H4 (cell line): Measurements from ENCODE around the gene HNRNPA3. TPM values are rescaled to one million over a fixed set of nuclear protein-coding genes. Genes with fewer than 3 reads are reported as not detected.
"Not testable (repeated sequence)": the region's sequence is repeated elsewhere in the genome, so short reads cannot be mapped to it uniquely, and the experiment has no call there.

ENCODE experiments used
- DNase-seq: peaks from one replicate; pipeline ENCODE4 v3.0.0-alpha.2; 2015; ENCODE audit warnings: low spot score
- total RNA-seq: library from RNA; depleted of rRNA; stranded (reverse); fragments of >200 nt; shearing (Covaris generic); gene quantifications from 2 replicates; pipeline ENCODE4 v1.2.3, GENCODE V29; 2014; rRNA removed

HNRNPA3 gene
- total RNA-seq = 29.8 and 34.9 TPM in 2 replicates

DNA sequence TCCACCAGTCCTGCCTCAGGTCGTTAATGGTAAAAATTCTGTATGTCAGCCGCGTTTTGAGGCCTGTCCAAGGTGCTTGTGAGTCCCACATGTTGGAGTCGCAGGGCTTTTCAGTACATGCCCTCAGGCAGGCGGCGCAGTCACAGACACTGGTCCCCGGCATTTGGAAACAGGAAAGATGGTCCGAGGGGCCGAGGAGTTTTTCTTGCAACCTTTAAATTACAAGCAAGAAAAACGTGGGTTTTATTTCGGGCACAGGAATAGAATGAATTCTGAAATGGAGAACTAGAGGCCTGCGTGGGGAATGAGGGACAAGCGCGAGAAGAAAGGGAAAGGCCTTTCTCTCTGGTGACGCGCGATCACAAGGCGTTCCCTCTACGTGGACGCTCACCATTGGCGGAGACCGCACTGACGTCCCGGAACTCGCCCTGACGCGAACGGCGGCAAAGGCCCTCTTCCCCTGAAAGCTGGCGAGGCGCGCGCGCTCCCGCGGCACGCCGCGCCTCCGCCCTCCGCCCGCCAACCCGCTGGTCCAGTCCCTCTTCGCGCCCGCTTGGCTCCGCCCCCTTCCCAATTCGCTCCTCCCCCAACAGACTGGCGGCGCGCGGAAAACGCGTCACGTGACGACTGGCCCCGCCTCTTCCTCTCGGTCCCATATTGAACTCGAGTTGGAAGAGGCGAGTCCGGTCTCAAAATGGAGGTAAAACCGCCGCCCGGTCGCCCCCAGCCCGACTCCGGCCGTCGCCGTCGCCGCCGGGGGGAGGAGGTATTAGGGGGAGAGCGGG lies at the start of gene HNRNPA3:
TSS of gene HNRNPA3 (plus strand) at position 689 of the 785 bp plus-strand sequence. CDS start at position 695, 6 bp downstream.
- peak; percentile 98 for DNase-seq

- DNase-seq = no peak
These were observed 48.5 kb upstream of the HNRNPA3 start for GRCh38 chr2:177164131-177164530.

DNA sequence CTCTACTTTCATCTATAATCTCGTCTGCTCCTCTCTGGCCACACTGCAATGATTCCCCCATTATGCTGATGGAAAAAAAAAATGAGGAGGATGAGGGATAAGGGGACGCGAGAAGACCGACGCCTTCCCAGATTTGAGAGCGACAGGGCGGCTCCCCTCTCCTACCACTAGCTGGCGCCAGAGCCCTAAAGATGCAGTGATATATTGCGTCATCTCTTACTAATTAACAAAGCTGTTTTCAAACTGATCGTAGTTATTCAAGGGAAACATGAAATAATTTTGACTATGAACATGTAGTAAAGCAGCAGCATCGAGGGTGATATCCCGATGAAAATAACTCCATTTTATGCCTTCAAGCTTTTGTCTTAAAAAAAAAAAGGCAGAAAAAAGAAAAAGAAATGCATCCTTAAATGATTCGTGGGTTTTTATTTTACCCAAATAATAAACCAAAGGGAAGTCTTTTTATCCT lies 48.0 kb upstream of the HNRNPA3 start:
- DNase-seq = peak; percentile 79

DNA sequence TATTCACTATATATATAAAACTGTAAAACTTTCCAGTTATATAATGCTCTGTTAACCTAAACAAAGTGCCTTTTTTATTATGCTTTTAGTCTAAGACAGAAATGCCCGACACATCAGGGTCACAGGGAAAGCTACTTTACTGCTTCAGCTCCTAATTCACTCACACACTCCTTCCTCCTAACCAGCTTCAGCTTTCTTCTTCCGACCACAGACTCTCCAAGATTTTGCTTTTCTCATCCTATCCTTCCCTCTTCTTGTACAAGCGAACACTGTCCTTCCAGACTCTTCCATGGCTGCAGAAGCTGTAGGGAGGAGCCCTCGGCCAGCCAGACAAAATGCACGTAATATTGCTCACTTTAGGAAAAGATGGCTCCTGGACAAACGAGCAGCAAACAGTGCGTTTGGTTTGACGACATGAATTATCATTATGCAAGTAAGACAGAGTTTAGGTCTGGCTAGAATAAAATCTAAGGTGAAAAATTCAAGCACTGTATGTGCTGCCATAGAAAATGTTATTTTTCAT lies 47.5 kb upstream of the HNRNPA3 start:
- DNase-seq = peak; percentile 25

DNA sequence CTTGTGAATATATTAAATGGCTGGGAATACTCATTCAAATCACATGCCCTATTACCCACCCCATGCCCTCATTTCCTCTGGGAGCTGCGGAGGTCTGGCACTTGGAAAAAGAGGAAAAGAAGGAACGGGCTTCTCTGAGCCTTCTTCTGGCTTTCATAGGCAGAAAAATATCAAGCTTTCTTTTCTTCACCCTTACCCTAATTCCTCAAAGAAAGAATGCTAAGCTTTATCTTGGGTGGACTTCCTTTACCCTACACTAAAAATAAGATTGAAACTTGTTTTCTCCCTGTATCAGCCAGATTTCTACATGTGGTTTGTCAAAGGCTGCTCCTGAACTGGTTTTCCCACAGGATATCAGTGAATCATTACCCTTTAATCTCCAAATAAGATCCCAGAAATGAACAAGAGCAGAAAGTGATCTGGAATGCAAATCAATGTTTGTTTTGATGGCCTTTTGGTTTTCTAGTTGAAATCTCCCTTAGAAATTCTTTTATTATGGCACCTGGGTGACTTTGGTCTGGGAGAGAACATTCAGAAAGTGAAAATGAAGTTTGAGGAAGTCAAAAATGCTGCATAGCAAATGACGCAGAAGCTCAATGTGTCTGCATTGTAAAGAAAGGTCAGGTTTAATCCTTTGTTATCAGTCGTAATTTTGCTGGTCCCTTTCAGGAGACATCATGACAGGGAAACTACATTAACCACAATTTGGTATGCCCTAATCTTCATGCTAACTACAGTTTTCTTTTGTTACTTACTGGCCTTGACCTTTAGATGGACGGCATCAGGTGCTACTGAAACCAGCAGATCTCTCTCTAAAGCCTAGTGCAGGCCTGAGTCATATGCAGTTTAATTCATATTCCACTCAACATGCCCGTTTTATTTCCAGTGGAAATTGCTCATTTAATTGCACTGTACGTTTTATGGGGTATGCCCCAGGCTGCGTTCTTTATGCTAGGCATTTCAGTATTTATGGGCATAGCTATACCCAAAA lies 46.6 kb upstream of the HNRNPA3 start:
- peak; percentile 24 for DNase-seq

GRCh38 chr2:177169810-177170514 lies 42.6 kb upstream of the HNRNPA3 start:
- DNase-seq = no peak

DNA sequence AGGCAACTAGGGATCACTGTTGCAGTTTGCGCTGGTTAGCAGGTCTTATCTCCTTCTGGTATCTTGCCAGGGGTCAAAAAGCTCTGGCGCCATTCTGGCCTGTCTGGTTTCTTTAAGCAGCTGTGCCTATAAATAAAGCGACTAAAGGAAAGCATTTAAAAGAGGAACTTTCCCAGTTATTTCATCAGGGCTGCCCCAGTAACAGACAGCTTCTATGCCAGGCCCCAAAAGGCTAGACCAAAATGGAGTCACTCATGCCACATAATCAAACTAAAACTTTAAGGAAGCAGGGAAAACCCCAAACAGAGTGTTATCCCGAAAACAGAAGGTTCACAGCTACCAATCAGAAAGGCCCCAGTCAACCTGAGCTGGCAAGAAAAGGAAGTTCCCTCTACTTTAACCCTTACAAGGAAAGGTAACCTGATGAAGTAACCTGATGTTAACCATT lies 41.2 kb upstream of the HNRNPA3 start:
- no peak for DNase-seq

GRCh38 chr2:177172034-177172880 lies 40.3 kb upstream of the HNRNPA3 start:
- DNase-seq = peak; percentile 60

GRCh38 chr2:177174486-177174885 lies 38.1 kb upstream of the HNRNPA3 start:
- no peak for DNase-seq

GRCh38 chr2:177175917-177176668 lies 36.5 kb upstream of the HNRNPA3 start:
- DNase-seq = no peak

DNA sequence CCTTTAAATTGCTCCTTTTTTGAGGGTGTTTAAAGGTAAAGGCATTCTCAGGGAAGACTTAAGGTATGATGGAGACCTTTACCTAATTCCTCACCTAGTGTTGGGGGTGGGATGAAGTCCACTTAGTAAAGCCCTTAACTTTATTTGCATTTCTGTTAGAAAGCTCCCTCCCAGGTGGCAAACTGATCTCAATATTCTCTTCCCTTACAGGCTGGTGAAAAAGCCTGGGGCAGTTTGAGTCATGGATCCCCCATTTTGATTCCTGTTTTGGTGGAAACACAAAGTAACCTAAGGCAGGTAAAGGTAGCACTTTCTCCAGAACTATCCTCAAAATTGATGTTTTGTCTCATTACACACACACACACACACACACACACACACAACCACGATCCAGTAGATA lies 33.8 kb upstream of the HNRNPA3 start:
- no peak for DNase-seq

DNA sequence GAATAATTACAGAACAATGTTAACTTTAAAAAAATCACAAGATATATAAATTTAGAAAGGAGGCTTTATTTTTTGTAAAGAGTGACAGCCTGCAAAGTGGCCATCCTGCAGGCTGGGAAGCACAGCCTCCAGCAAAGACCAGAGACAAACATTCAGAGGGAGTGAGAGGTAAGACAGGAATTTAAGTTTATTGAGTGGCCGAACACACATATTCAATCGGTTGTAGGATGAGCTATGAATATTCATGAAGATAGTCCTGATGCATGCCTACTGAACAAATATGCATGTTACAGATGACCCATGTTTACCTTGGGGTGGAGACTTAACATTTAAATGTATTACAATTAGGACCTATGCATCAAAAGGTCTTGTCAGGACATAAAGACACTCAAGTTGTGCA lies 33.4 kb upstream of the HNRNPA3 start:
- no peak for DNase-seq

GRCh38 chr2:177179671-177180070 lies 32.9 kb upstream of the HNRNPA3 start:
- not testable (repeated sequence) for DNase-seq

GRCh38 chr2:177180269-177181000 lies 32.2 kb upstream of the HNRNPA3 start:
- DNase-seq = no peak

DNA sequence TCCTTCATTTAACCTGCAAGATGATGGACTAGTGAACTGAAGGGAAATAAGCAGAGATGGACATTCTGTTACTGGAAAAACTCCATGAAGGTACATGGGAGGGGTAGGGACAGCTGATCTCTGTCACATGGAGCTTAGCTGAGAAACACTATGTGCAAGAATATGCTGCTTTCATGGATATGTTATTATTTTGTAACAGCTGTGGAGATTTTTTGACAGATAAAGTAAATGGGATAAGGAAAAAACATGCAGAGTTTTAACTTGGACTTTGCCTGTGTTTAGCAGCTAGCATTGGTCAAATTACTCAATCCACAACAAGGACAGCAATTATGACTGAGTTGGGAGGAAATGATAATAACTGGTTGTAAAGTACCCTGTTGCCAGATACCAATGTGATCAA lies 28.7 kb upstream of the HNRNPA3 start:
- DNase-seq = no peak

- DNase-seq = no peak
These were observed 28.0 kb upstream of the HNRNPA3 start for GRCh38 chr2:177184606-177185005.

- DNase-seq = not testable (repeated sequence)
These were observed 26.6 kb upstream of the HNRNPA3 start for GRCh38 chr2:177186038-177186437.

DNA sequence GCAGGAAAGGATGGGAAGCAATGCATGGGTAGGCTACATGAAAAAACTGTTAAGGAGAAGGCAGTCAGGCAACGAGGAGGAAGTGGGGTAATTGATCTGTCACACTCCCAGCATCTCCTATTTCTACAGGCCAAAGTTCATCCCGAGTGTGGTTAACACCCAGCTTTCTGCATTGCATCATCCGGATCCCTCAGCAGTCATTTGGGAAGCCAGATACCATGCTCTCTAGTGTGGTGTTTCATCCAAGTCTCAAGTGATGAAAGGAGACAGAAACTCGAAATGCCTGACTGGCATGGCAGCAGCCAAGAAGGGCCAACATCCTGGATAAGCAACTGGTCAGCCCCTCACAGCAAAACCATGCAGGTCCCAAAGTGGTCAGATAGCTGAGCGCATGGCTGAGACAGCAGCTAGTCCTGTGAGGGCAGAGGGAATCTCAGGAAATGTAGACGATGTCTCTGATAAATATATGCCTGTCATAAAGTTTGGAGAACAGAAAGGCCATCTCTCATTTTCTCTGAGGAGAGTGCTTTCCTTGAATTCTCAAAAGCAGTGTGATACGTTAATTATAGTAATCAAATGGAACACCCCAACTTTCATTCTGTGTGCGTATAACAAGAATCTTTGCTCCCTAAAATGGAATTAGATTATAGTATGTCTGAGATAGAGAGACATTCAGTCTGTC lies 24.8 kb upstream of the HNRNPA3 start:
- peak; percentile 43 for DNase-seq
